Activated T-cell treated with anti-CD3 and anti-CD28 coated beads, Interleukin-2, amount 50 U/mL, for 72 hours (primary cell): ENCODE measurements around the gene R3HDM4. TPM values are rescaled to one million over a fixed set of nuclear protein-coding genes. Genes with fewer than 3 reads are reported as not detected.
A peak's percentile ranks its signal among the peaks of the same experiment; 100 is the strongest.

Experiments
- ATAC-seq, 2 donors: fragments of 150-1000 bp; cut with Tn5 transposase; replicated peaks in 1 of 2; 2 replicates each; pipeline ENCODE4 v1.10.0; 2021; ENCODE audit warnings: moderate library complexity in 2 of 2, mild to moderate bottlenecking in 1 of 2
- DNase-seq, 2 donors: peaks; one replicate each; pipeline ENCODE4 v3.0.0; 2021 to 2022; ENCODE audit warnings: mixed read lengths in 1 of 2
- H3K27ac Mint-ChIP-seq: one replicate; pipeline ENCODE4 v1.8.0; 2022; ENCODE audit warnings: mild to moderate bottlenecking, moderate library complexity, mixed read lengths
- H3K27me3 Mint-ChIP-seq: one replicate; pipeline ENCODE4 v1.8.0; 2022; ENCODE audit warnings: low read depth, mixed read lengths
- H3K36me3 Mint-ChIP-seq, 2 donors: one replicate each; pipeline ENCODE4 v1.8.0; 2022; ENCODE audit warnings: mixed read lengths in 2 of 2, mild to moderate bottlenecking in 1 of 2; ENCODE audit not compliant: insufficient read depth in 2 of 2
- H3K4me1 Mint-ChIP-seq: one replicate; pipeline ENCODE4 v1.8.0; 2022; ENCODE audit warnings: low read depth, mixed read lengths
- H3K4me3 Mint-ChIP-seq, 2 donors: one replicate each; pipeline ENCODE4 v1.8.0; 2022; ENCODE audit warnings: mild to moderate bottlenecking in 2 of 2, mixed read lengths in 2 of 2, moderate library complexity in 2 of 2
- H3K9me3 Mint-ChIP-seq, 2 donors: one replicate each; pipeline ENCODE4 v1.8.0; 2022; ENCODE audit warnings: mixed read lengths in 2 of 2
- total RNA-seq, 2 donors: library from RNA; stranded (reverse); gene quantifications; one replicate each; pipeline ENCODE4 v1.2.3, GENCODE V29; 2022

The R3HDM4 gene
- total RNA-seq, 2 donors from 2014 or later = 109 to 126 TPM

GRCh38 chr19:931860-932647, 19.0 kb upstream of the R3HDM4 start:
- DNase-seq = no peak
- no peak for ATAC-seq
- peaks cover 12% of the 10 kb centered on the region for H3K4me1 Mint-ChIP-seq
- no peaks in the 10 kb centered on the region for H3K9me3 Mint-ChIP-seq
- peak overlapping the region in 1 of 2 donors; percentile 71 for H3K4me3 Mint-ChIP-seq
- no peaks in the 10 kb centered on the region for H3K27me3 Mint-ChIP-seq
- peaks cover 0 to 3% of the 10 kb centered on the region in 2 donors for H3K36me3 Mint-ChIP-seq
- H3K27ac Mint-ChIP-seq = no peak overlapping the region

DNA sequence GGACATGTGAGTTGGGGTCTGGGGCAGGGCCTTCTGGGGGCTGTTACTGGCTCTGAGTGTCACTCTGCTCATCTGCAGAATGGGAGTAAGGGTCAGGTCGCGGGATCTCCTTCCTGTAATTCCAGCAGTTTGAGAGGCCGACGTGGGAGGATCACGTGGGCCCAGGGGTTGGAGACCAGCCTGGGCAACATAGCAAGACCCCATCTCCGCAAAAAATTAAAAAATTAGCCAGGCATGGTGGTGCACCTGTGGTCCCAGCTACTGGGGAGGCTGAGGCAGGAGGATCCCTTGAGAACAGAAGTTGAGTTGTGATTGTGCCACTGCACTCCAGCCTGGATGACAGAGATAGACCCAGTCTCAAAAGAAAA, 16.9 kb upstream of the R3HDM4 start:
- Mint-ChIP-seq H3K4me1 (peaks cover 12% of the 10 kb centered on the region), H3K36me3 (peaks cover 0 to 3% of the 10 kb centered on the region in 2 donors), H3K27me3 (no peaks in the 10 kb centered on the region), H3K4me3 (no peak overlapping the region), H3K27ac (no peak overlapping the region), H3K9me3 (no peaks in the 10 kb centered on the region)
- ATAC-seq (no peak), DNase-seq (no peak)

- H3K4me3 Mint-ChIP-seq = no peak overlapping the region
- peaks cover 0 to 3% of the 10 kb centered on the region in 2 donors for H3K36me3 Mint-ChIP-seq
- H3K9me3 Mint-ChIP-seq = no peaks in the 10 kb centered on the region
- H3K27me3 Mint-ChIP-seq = no peaks in the 10 kb centered on the region
- no peak for DNase-seq
- H3K4me1 Mint-ChIP-seq = peaks cover 12% of the 10 kb centered on the region
- no peak for ATAC-seq
- H3K27ac Mint-ChIP-seq = no peak overlapping the region
These were observed 16.3 kb upstream of the R3HDM4 start for GRCh38 chr19:929203-929890.

DNA sequence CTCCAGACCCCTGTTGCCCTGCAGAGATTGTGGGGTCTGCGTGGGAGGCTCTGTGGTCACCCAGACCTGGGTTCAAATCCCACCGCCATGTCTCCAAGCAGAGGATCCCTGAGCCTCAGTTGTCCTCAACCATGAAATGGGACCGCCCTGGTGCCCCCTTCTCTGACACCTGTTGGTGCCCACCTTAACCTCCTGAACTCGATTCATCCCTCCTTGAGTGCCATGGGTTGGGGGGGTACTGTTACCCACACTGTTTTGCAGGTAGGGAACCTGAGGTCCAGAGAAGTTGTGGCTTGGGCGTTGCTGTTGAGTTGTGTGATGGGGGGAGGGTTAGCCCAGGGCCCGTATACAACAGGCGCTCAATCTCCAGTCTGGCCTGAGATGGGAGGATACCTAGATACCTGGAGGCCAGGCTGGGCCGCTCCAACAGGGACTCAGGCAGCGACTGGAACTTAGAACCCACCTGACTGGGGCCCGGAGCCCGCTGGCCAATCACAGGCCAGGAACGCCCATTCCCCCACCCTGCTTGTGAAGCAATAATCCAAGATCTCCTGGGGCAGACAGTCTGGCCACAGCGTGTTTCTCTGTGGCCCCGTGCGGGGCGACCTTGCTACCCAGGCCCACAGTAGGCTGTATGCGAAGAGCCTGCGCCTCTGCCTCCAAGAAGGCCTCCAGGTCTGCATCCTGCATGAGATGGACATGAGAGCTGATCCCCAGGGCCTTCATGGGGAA, 15.6 kb upstream of the R3HDM4 start:
- DNase-seq (no peak), ATAC-seq (no peak)
- Mint-ChIP-seq H3K27me3 (no peaks in the 10 kb centered on the region), H3K4me1 (peaks cover 12% of the 10 kb centered on the region), H3K9me3 (no peaks in the 10 kb centered on the region), H3K27ac (no peak overlapping the region), H3K4me3 (no peak overlapping the region), H3K36me3 (peaks cover 0 to 3% of the 10 kb centered on the region in 2 donors)

DNA sequence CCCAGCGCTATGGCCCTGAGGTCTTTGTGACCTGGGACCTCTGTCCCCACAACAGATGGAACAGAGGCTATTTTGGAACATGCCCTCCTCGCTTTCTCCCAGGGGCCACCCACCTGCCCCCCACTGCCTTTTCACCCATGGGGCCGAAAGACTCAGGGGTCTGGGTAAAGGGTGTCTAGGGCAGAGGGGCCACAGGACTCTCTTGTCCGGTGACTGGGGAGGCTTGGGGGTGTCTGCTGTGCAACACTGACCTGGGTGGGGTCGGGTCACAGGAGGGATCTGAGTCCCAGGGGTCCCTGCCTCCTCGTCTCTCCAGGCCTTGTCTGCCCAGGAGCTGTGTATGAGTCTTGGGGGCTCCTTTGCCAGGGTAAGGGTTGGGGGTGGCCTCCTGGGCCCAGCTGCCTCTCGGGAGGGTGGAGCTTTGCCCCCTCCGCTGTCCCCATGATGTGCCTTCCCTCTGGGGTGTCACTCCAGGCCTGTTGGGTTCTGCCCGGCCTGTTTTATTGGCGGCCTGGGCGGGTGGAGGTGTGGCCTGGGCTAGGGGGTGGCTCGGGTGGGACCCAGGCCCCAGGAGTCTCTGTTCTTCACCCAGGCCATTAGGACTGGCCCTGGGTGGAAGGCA, 14.9 kb upstream of the R3HDM4 start:
- no peak for DNase-seq
- H3K4me1 Mint-ChIP-seq = peaks cover 10% of the 10 kb centered on the region
- H3K9me3 Mint-ChIP-seq = no peaks in the 10 kb centered on the region
- no peak overlapping the region for H3K27ac Mint-ChIP-seq
- H3K4me3 Mint-ChIP-seq = peak overlapping the region in 1 of 2 donors; percentile 52
- no peak for ATAC-seq
- no peaks in the 10 kb centered on the region for H3K27me3 Mint-ChIP-seq
- H3K36me3 Mint-ChIP-seq = peaks cover 0 to 3% of the 10 kb centered on the region in 2 donors

DNA sequence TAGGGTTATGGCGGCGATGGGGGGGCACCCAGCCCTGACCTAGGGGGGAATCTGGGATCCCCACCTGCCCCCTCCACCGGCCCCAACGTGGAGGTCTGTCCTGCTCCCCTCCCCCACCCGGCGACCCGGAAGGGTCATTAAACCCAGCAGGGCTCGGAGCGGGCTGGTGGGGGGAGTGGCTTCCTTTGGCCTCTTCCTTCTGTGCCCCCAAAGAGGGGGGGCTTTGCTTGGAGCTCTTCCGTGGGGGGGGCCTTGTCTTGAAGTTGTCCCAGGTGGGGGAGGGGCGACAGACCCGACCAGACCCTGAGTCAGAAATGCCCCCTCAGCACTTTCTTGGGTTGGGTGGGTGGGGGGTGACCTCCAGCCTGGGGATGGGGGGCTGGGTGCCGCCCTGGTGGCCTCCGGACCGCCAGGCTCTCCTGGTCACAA, 14.3 kb upstream of the R3HDM4 start:
- Mint-ChIP-seq H3K27ac (no peak overlapping the region), H3K27me3 (no peaks in the 10 kb centered on the region), H3K4me1 (peaks cover 4% of the 10 kb centered on the region), H3K36me3 (peaks cover 0 to 3% of the 10 kb centered on the region in 2 donors), H3K4me3 (peak overlapping the region in 1 of 2 donors; percentile 52), H3K9me3 (no peaks in the 10 kb centered on the region)
- DNase-seq (no peak), ATAC-seq (no peak)

DNA sequence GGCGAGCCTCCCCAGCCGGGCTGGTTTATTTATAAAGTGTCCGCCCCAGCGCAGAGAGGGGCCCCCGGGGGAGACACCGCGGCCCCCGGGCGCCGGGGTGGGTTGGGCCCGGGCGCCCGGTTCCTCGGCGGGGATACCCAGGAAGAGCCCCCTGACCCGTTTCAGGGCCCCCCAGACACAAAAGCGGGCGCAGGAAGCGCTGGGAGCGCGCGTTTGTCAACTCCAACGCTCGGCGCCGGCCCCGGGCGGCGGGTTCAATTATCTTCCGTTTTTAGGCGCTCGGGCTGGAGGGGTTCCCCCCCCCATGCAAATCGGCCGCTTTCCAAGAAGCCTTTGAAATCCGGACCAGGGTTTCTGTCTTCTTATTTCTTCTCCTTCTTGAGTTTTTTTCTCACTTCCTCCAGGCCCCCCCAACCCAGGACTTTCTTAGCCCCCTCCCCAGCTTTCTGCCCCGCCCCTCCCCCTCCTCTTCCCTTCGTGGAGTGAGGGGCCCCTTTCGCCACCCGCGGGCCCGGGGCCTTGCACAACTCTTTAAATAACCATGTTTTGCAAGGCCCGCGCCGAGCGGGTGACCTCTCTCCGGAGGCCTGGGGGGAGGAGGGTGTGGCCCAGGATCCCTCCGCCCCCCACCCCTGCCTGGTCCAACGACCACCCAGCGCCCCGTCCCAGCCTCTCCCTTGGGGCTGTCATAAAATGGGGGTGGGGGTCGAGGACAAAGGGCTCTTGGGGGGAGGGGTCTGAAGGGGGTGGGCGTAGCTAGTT, 13.8 kb upstream of the R3HDM4 start:
- H3K4me1 Mint-ChIP-seq = peaks cover 3% of the 10 kb centered on the region
- H3K36me3 Mint-ChIP-seq = peaks cover 0 to 3% of the 10 kb centered on the region in 2 donors
- H3K4me3 Mint-ChIP-seq = peak overlapping the region; percentile 84 to 86
- ATAC-seq = no peak
- no peaks in the 10 kb centered on the region for H3K27me3 Mint-ChIP-seq
- no peaks in the 10 kb centered on the region for H3K9me3 Mint-ChIP-seq
- H3K27ac Mint-ChIP-seq = no peak overlapping the region
- DNase-seq = peak; percentile 58 to 62

- ATAC-seq (no peak), DNase-seq (no peak)
- H3K4me1 Mint-ChIP-seq = peaks cover 8% of the 10 kb centered on the region
- peak overlapping the region; percentile 76 to 78 for H3K4me3 Mint-ChIP-seq
- no peaks in the 10 kb centered on the region for H3K27me3 Mint-ChIP-seq
- H3K27ac Mint-ChIP-seq = no peak overlapping the region
- peaks cover 0 to 3% of the 10 kb centered on the region in 2 donors for H3K36me3 Mint-ChIP-seq
- H3K9me3 Mint-ChIP-seq = no peaks in the 10 kb centered on the region
These were observed 13.2 kb upstream of the R3HDM4 start for GRCh38 chr19:926323-926588.

DNA sequence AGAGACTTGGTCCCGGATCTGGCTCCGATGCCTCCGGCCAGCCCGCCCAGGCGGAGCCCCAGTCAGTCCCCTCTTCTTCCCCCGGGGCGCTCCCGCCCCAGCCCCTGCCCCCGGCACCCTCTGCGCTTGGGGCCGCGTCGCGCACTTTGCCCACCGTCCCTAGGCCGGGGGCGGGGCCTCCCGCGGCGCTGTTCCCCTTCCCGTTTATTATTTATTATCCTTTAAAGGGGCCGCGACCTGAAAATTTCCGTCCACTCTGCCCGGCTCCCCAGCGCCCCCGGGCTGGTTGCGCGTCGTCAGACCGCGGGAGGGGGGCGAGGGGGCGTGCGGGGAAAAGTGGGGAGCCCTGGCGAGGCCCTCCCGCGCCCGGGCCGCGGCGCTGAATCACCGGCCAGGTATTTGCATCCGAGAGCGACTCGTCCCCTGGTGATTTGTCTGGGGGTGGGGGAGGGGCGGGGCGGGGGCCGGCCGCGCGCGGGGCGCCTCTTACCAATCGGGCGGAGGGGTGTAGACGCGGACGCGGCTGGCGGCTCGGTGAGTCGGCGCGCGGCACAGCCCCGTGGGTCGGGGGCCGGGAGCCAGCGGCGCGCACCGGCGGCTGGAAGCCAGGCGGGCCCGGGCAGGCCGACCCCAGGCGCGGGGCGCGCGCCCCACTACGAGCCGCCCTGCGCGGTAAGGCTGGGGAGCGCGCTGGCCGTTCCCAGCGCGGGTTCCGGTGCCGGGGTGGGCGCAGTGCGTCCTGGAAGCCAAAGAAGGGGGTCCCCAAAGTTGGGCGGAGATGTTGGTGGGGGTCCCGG, 12.7 kb upstream of the R3HDM4 start, which contains the start of gene ARID3A:
Gene ARID3A (plus strand): TSS at position 510 of the 797 bp plus-strand sequence. CDS start 3,494 bp downstream, outside the sequence.
- ATAC-seq (peak; percentile 68 to 75), DNase-seq (peak; percentile 83 to 84)
- no peaks in the 10 kb centered on the region for H3K9me3 Mint-ChIP-seq
- H3K27me3 Mint-ChIP-seq = no peaks in the 10 kb centered on the region
- H3K4me1 Mint-ChIP-seq = peaks cover 13% of the 10 kb centered on the region
- no peak within 1 kb of the TSS for H3K27ac Mint-ChIP-seq
- peak within 1 kb of the TSS; percentile 84 to 86 for H3K4me3 Mint-ChIP-seq
- no peaks in the 10 kb centered on the region for H3K36me3 Mint-ChIP-seq

DNA sequence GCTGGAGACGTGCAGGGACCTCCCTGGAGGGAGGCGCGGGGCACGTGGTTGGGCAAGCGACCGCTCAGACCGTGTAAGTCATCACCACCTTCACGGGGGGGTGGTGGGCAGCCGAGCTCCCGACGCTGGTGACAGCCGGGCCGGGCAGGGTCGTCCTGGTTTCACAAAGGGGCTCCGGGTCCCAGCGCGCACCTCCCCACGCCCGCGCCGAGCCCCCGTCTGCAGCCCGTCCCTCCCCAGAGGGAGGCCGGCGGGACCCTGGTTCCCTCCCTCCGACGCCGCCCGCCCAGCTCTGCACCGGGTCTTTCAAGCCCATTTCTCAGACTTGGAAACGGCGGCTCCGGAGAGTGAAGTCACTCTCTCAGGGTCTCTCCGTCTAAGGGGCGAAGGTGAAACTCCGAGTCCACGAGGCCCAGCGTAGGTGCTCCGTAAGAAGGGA, 12.1 kb upstream of the R3HDM4 start:
- Mint-ChIP-seq H3K9me3 (no peaks in the 10 kb centered on the region), H3K4me3 (peak overlapping the region; percentile 83 to 84), H3K27me3 (no peaks in the 10 kb centered on the region), H3K4me1 (peaks cover 16% of the 10 kb centered on the region), H3K36me3 (no peaks in the 10 kb centered on the region), H3K27ac (no peak overlapping the region)
- ATAC-seq = peak; percentile 65 to 70
- peak; percentile 41 to 81 for DNase-seq

DNA sequence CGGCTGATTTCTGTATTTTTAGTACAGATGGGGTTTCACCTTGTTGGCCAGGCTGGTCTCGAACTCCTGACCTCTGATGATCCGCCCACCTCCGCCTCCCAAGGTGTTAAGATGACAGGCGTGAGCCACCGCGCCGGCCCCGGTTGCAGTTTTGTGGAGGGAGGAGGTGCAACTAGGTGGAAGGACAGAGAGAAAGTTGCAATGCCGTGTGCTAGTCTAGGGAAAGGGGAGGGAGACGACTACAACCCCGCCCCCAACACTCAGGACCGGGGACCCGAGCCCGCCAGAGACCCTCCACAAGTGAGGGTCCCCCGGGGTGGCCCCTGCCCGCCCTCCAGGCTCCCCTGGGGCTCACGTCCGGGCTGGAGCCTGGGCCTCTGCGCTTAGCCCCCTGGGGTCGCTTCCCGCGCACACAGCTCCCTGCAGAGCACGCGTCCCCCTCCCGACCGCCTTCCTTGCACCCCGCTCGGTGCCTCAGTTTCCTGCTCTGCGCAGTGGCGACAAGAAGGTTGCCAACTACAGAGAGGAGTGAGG, 11.6 kb upstream of the R3HDM4 start:
- no peaks in the 10 kb centered on the region for H3K27me3 Mint-ChIP-seq
- peaks cover 16% of the 10 kb centered on the region for H3K4me1 Mint-ChIP-seq
- peak overlapping the region; percentile 83 to 84 for H3K4me3 Mint-ChIP-seq
- H3K9me3 Mint-ChIP-seq = no peaks in the 10 kb centered on the region
- ATAC-seq = no peak
- no peaks in the 10 kb centered on the region for H3K36me3 Mint-ChIP-seq
- peak; percentile 40 to 57 for DNase-seq
- no peak overlapping the region for H3K27ac Mint-ChIP-seq
